ENCODE results near the gene MUSTN1.

The MUSTN1 gene

GRCh38 chr3:52872245-52872644, 37.4 kb upstream of the MUSTN1 start:
- Histone ChIP-seq H3K27ac (no peak overlapping the region), H3K9me3 (ENCODE audit: severe bottlenecking) (no peaks in the 10 kb centered on the region), H3K36me3 (no peaks in the 10 kb centered on the region), H3K27me3 (ENCODE audit: insufficient read depth, low read depth, severe bottlenecking) (no peaks in the 10 kb centered on the region), H3K4me3 (ENCODE audit: low read depth, low read length) (no peak overlapping the region)
- no peak for TF ChIP-seq CTCF (IDR thresholded peaks at IDR 0.05; ENCODE audit: low read depth, low read length)
- no peak for DNase-seq

GRCh38 chr3:52871761-52872160, 36.9 kb upstream of the MUSTN1 start:
- DNase-seq = no peak
- Histone ChIP-seq H3K27me3 (ENCODE audit: insufficient read depth, low read depth, severe bottlenecking) (no peaks in the 10 kb centered on the region), H3K9me3 (ENCODE audit: severe bottlenecking) (no peaks in the 10 kb centered on the region), H3K36me3 (no peaks in the 10 kb centered on the region), H3K27ac (no peak overlapping the region), H3K4me3 (ENCODE audit: low read depth, low read length) (no peak overlapping the region)
- no peak for TF ChIP-seq CTCF (IDR thresholded peaks at IDR 0.05; ENCODE audit: low read depth, low read length)

GRCh38 chr3:52870471-52870870, 35.7 kb upstream of the MUSTN1 start:
- no peak for TF ChIP-seq CTCF (IDR thresholded peaks at IDR 0.05; ENCODE audit: low read depth, low read length)
- no peaks in the 10 kb centered on the region for H3K27me3 ChIP-seq (ENCODE audit: insufficient read depth, low read depth, severe bottlenecking)
- H3K4me3 ChIP-seq (ENCODE audit: low read depth, low read length) = no peak overlapping the region
- H3K9me3 ChIP-seq (ENCODE audit: severe bottlenecking) = no peaks in the 10 kb centered on the region
- no peak overlapping the region for H3K27ac ChIP-seq
- H3K36me3 ChIP-seq = no peaks in the 10 kb centered on the region
- no peak for DNase-seq

- H3K27ac ChIP-seq = no peak overlapping the region
- no peak for TF ChIP-seq CTCF (IDR thresholded peaks at IDR 0.05; ENCODE audit: low read depth, low read length)
- H3K27me3 ChIP-seq (ENCODE audit: insufficient read depth, low read depth, severe bottlenecking) = no peaks in the 10 kb centered on the region
- no peak overlapping the region for H3K4me3 ChIP-seq (ENCODE audit: low read depth, low read length)
- H3K36me3 ChIP-seq = no peaks in the 10 kb centered on the region
- H3K9me3 ChIP-seq (ENCODE audit: severe bottlenecking) = no peaks in the 10 kb centered on the region
- no peak for DNase-seq
These were observed 31.6 kb upstream of the MUSTN1 start for GRCh38 chr3:52866427-52866826.

- Histone ChIP-seq H3K27me3 (ENCODE audit: insufficient read depth, low read depth, severe bottlenecking) (no peaks in the 10 kb centered on the region), H3K9me3 (ENCODE audit: severe bottlenecking) (no peaks in the 10 kb centered on the region), H3K36me3 (no peaks in the 10 kb centered on the region), H3K27ac (no peak overlapping the region), H3K4me3 (ENCODE audit: low read depth, low read length) (no peak overlapping the region)
- no peak for TF ChIP-seq CTCF (IDR thresholded peaks at IDR 0.05; ENCODE audit: low read depth, low read length)
- DNase-seq = no peak
These were observed 31.2 kb upstream of the MUSTN1 start for GRCh38 chr3:52865994-52866393.

- Histone ChIP-seq H3K27me3 (ENCODE audit: insufficient read depth, low read depth, severe bottlenecking) (no peaks in the 10 kb centered on the region), H3K36me3 (no peaks in the 10 kb centered on the region), H3K4me3 (ENCODE audit: low read depth, low read length) (no peak overlapping the region), H3K27ac (no peak overlapping the region), H3K9me3 (ENCODE audit: severe bottlenecking) (no peaks in the 10 kb centered on the region)
- TF ChIP-seq CTCF (IDR thresholded peaks at IDR 0.05; ENCODE audit: low read depth, low read length) = no peak
- DNase-seq = no peak
These were observed 25.6 kb upstream of the MUSTN1 start for GRCh38 chr3:52860424-52860768.
